B cell (primary cell): ENCODE measurements around the gene SLC39A1. TPM values are rescaled to one million over a fixed set of nuclear protein-coding genes. Genes with fewer than 3 reads are reported as not detected.

ENCODE experiments used
- ATAC-seq: fragments of 200-7000 bp; cut with Tn5 transposase; one replicate; pipeline ENCODE4 v1.10.0; 2021; ENCODE audit warnings: low read depth, mild to moderate bottlenecking, moderate number of reproducible peaks, moderate library complexity
- CTCF ChIA-PET: fragments of 350-600 bp; sonication (Branson Sonifier 250); formaldehyde crosslinking; loops from one replicate; lab custom pipeline; 2021; ENCODE audit warnings: antibody characterized with exemption, inconsistent platforms; lab: Charles Lee
- POLR2A ChIA-PET: fragments of 350-600 bp; sonication (Branson Sonifier 250); formaldehyde crosslinking; loops from one replicate; lab custom pipeline; 2021; ENCODE audit warnings: antibody characterized with exemption; lab: Charles Lee
- DNase-seq: peaks from one replicate; pipeline ENCODE4 v3.0.0; 2013
- H2AFZ ChIP-seq: 2 replicates; pipeline ENCODE4 v1.6.1; 2012; ENCODE audit warnings: mild to moderate bottlenecking, low read depth, low read length; ENCODE audit not compliant: insufficient read depth, poor library complexity, severe bottlenecking
- H3K27ac ChIP-seq, 2 donors: 1 replicate in 1 of 2; 2 replicates in 1 of 2; pipeline ENCODE4 v1.5.1; 2012 to 2013; ENCODE audit warnings: low read length in 2 of 2, mild to moderate bottlenecking in 2 of 2, moderate library complexity in 1 of 2
- H3K27me3 ChIP-seq, 4 experiments: fragments of 200-600 bp in 1 of 4; sonication (generic) in 1 of 4; replicated peaks in 1 of 4; 1 replicate in 2 of 4; 2 replicates in 2 of 4; pipeline versions ENCODE4 v1.6.1 to v1.7.0; 2013 to 2016; ENCODE audit warnings: low read length in 3 of 4, mild to moderate bottlenecking in 2 of 4, mixed read lengths in 1 of 4, moderate library complexity in 1 of 4; ENCODE audit not compliant: insufficient read depth in 4 of 4, control insufficient read depth in 3 of 4; ENCODE audit errors: control extremely low read depth in 1 of 4
- H3K36me3 ChIP-seq, 2 experiments: replicated peaks in 1 of 2; 1 replicate in 1 of 2; 2 replicates in 1 of 2; pipeline versions ENCODE4 v1.6.1 to v1.7.1; 2013; ENCODE audit warnings: low read length in 1 of 2; ENCODE audit not compliant: insufficient read depth in 2 of 2, control insufficient read depth in 1 of 2; ENCODE audit errors: control extremely low read depth in 1 of 2, extremely low read depth in 1 of 2
- H3K4me1 ChIP-seq, 2 donors: fragments of 200-600 bp in 1 of 2; sonication (generic) in 1 of 2; 1 replicate in 1 of 2; 2 replicates in 1 of 2; pipeline versions ENCODE4 v1.5.1 to v1.6.1; 2013 to 2017; ENCODE audit warnings: low read length in 2 of 2; ENCODE audit not compliant: control insufficient read depth in 2 of 2, insufficient read depth in 2 of 2
- H3K4me2 ChIP-seq: replicated peaks from 2 replicates; pipeline ENCODE3; 2012; ENCODE audit warnings: mild to moderate bottlenecking, low read depth, low read length; ENCODE audit not compliant: poor library complexity, severe bottlenecking
- H3K4me3 ChIP-seq, 5 experiments: fragments of 200-600 bp in 1 of 5; sonication (generic) in 1 of 5; 1 replicate in 3 of 5; 2 replicates in 2 of 5; pipeline versions ENCODE4 v1.5.1 to v1.7.0; 2011 to 2016; ENCODE audit warnings: low read length in 4 of 5, mild to moderate bottlenecking in 4 of 5, low read depth in 2 of 5, control low read depth in 1 of 5, moderate library complexity in 1 of 5; ENCODE audit not compliant: insufficient read depth in 1 of 5; ENCODE audit errors: control extremely low read depth in 1 of 5, extremely low read depth in 1 of 5
- H3K79me2 ChIP-seq: fragments of 200-600 bp; sonication (generic); one replicate; pipeline ENCODE4 v1.6.0; 2016; ENCODE audit warnings: low read length; ENCODE audit not compliant: control insufficient read depth, insufficient read depth
- H3K9ac ChIP-seq: fragments of 200-600 bp; sonication (generic); 2 replicates; pipeline ENCODE4 v1.6.1; 2017; ENCODE audit warnings: mild to moderate bottlenecking, low read length, moderate library complexity
- H3K9me3 ChIP-seq, 3 donors: one replicate each; pipeline versions ENCODE4 v1.6.1 to v1.7.1; 2013; ENCODE audit warnings: low read length in 2 of 3; ENCODE audit not compliant: control insufficient read depth in 2 of 3, insufficient read depth in 1 of 3; ENCODE audit errors: control extremely low read depth in 1 of 3
- H4K20me1 ChIP-seq: 2 replicates; pipeline ENCODE4 v1.6.0; 2012; ENCODE audit warnings: mild to moderate bottlenecking, low read length; ENCODE audit not compliant: insufficient read depth, control insufficient read depth, poor library complexity, severe bottlenecking
- H3K27ac Mint-ChIP-seq: one replicate; pipeline ENCODE4 v1.8.0; 2021; ENCODE audit warnings: mixed read lengths
- H3K27me3 Mint-ChIP-seq: one replicate; pipeline ENCODE4 v1.8.0; 2021; ENCODE audit warnings: mixed read lengths
- H3K4me1 Mint-ChIP-seq: one replicate; pipeline ENCODE4 v1.8.0; 2021; ENCODE audit warnings: mixed read lengths
- H3K4me3 Mint-ChIP-seq: one replicate; pipeline ENCODE4 v1.8.0; 2021; ENCODE audit warnings: mixed read lengths
- H3K9me3 Mint-ChIP-seq: one replicate; pipeline ENCODE4 v1.8.0; 2022; ENCODE audit warnings: mixed read lengths; ENCODE audit not compliant: insufficient read depth
- CTCF ChIP-seq: fragments of 200-600 bp; IDR thresholded peaks from one replicate; pipeline ENCODE4 v1.8.0; 2022; ENCODE audit warnings: antibody characterized with exemption, mild to moderate bottlenecking
- EZH2 ChIP-seq: IDR thresholded peaks from 2 replicates; pipeline ENCODE4 v1.6.1; 2012; ENCODE audit warnings: borderline replicate concordance, low read depth, mild to moderate bottlenecking, moderate library complexity, low read length; ENCODE audit not compliant: insufficient read depth, poor library complexity, severe bottlenecking
- WGBS: methylation state at CpG from one replicate; pipeline ENCODE4 v1.1.5; 2013; ENCODE audit warnings: missing lambda C conversion rate; ENCODE audit not compliant: insufficient coverage; 5-methylcytosine and 5-hydroxymethylcytosine counted together
- intact Hi-C: fragments of 100-400 bp; cut with micrococcal nuclease; formaldehyde crosslinking; loops from one replicate; pipeline ENCODE4 v1.10.0; 2022
- polyA plus RNA-seq: library from polyadenylated mRNA; depleted of rRNA; stranded (reverse); fragments of >200 nt; gene quantifications from 2 replicates; pipeline ENCODE4 v1.2.3, GENCODE V29; 2012
- total RNA-seq, 2 donors: library from RNA; stranded (reverse); fragments of 120-200 nt in 1 of 2; gene quantifications; 1 replicate in 1 of 2; 2 replicates in 1 of 2; pipeline versions ENCODE4 v1.2.3 to v1.2.4, GENCODE V29; 2013 to 2022

Gene SLC39A1
- total and polyA plus RNA-seq, 2 donors (not counting 1 experiment from before 2014, with no cell fraction given), result 19.3 to 28.1 TPM

GRCh38 chr1:153991806-153992205 is 28.5 kb upstream of the SLC39A1 start:
- 86% methylated on average over 1 of the region's 2 CpGs for WGBS
- peak overlapping the region; percentile 97 for H3K4me3 Mint-ChIP-seq
- DNase-seq (no peak), ATAC-seq (no peak)
- H3K36me3 ChIP-seq, result peaks cover 12 to 35% of the 10 kb centered on the region in 2 experiments
- no peak overlapping the region for H2AFZ ChIP-seq
- peaks cover 27 to 39% of the 10 kb centered on the region in 2 donors for H3K4me1 ChIP-seq
- POLR2A ChIA-PET, result interaction anchor here (2.0 to 3.4 kb wide), 4 partner anchors 14 to 358 kb away, joined by 16 to 38 read pairs (median 27); partner anchors contain the start of genes CHTOP, CREB3L4, DENND4B and JTB
- H3K27ac Mint-ChIP-seq, result peak overlapping the region; percentile 99
- peaks cover 29% of the 10 kb centered on the region for H3K79me2 ChIP-seq
- H3K27ac ChIP-seq, result peak overlapping the region; percentile 93 to 96
- peak overlapping the region; percentile 92 for H3K9ac ChIP-seq
- H3K9me3 ChIP-seq, result no peaks in the 10 kb centered on the region
- H4K20me1 ChIP-seq, result no peaks in the 10 kb centered on the region
- no peaks in the 10 kb centered on the region for H3K27me3 Mint-ChIP-seq
- TF ChIP-seq EZH2, result no peak
- TF ChIP-seq CTCF, result no peak
- peaks cover 31% of the 10 kb centered on the region for H3K4me1 Mint-ChIP-seq
- no peaks in the 10 kb centered on the region for H3K9me3 Mint-ChIP-seq
- peak overlapping the region in 4 of 5 experiments; percentile 84 to 100 (median 92) for H3K4me3 ChIP-seq
- CTCF ChIA-PET, result interaction anchor here (1.1 to 1.7 kb wide), 2 partner anchors 201 to 208 kb away, joined by 3 to 9 read pairs; no protein-coding TSS in a partner anchor
- intact Hi-C loops, result loop anchor here (5.0 kb wide), 2 partner anchors 265 to 335 kb away; partner anchors contain the start of genes INTS3 and SNAPIN
- H3K27me3 ChIP-seq, result no peaks in the 10 kb centered on the region
- peak overlapping the region; percentile 77 for H3K4me2 ChIP-seq

DNA sequence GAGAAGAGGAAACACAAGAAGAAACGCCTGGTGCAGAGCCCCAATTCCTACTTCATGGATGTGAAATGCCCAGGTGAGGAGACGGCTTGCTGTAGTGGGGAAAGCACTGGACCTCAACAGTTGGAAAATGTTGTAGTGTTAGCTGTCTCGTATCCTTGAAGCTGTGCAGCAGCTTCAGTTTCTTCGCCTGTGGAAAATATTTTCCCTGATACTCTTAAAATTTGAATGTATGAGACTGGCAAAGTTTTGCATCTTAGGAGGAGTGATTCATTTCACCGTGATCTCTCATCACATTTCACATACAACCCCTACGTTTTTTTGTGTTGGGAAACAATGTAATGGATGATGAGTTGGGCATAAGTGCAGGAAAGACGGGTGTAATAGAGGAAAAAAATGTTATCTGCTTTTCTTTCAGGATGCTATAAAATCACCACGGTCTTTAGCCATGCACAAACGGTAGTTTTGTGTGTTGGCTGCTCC is 27.9 kb upstream of the SLC39A1 start:
- H3K9me3 Mint-ChIP-seq, result no peaks in the 10 kb centered on the region
- peaks cover 36% of the 10 kb centered on the region for H3K4me1 Mint-ChIP-seq
- peak overlapping the region; percentile 84 to 100 (median 94) for H3K4me3 ChIP-seq
- peak overlapping the region; percentile 93 to 96 for H3K27ac ChIP-seq
- peak overlapping the region; percentile 97 for H3K4me3 Mint-ChIP-seq
- WGBS, result no CpG with 5 or more reads among the region's 9 CpGs
- H3K4me2 ChIP-seq, result peak overlapping the region; percentile 77
- DNase-seq, result no peak
- no peaks in the 10 kb centered on the region for H3K9me3 ChIP-seq
- TF ChIP-seq CTCF, result no peak
- TF ChIP-seq EZH2, result no peak
- H3K9ac ChIP-seq, result peak overlapping the region; percentile 92
- ChIA-PET POLR2A (interaction anchor here (0.5 to 3.4 kb wide), 21 partner anchors 13 to 756 kb away, joined by 3 to 38 read pairs (median 8); partner anchors contain the start of genes CHTOP, CREB3L4, CRTC2 and DENND4B), CTCF (interaction anchor here (1.2 to 2.3 kb wide), 5 partner anchors 13 to 201 kb away, joined by 3 to 9 read pairs (median 7); partner anchors contain the start of genes DENND4B and JTB)
- H2AFZ ChIP-seq, result peak overlapping the region; percentile 62
- H3K27me3 Mint-ChIP-seq, result no peaks in the 10 kb centered on the region
- peaks cover 12 to 35% of the 10 kb centered on the region in 2 experiments for H3K36me3 ChIP-seq
- ATAC-seq, result no peak
- H3K79me2 ChIP-seq, result peaks cover 29% of the 10 kb centered on the region
- peak overlapping the region; percentile 99 for H3K27ac Mint-ChIP-seq
- intact Hi-C loops, result loop anchor here (5.0 kb wide), 2 partner anchors 264 to 334 kb away; partner anchors contain the start of genes INTS3 and SNAPIN
- no peaks in the 10 kb centered on the region for H3K27me3 ChIP-seq
- H3K4me1 ChIP-seq, result peaks cover 33 to 45% of the 10 kb centered on the region in 2 donors
- H4K20me1 ChIP-seq, result no peaks in the 10 kb centered on the region
